Measurements from ENCODE around the gene NFAM1.

DNA sequence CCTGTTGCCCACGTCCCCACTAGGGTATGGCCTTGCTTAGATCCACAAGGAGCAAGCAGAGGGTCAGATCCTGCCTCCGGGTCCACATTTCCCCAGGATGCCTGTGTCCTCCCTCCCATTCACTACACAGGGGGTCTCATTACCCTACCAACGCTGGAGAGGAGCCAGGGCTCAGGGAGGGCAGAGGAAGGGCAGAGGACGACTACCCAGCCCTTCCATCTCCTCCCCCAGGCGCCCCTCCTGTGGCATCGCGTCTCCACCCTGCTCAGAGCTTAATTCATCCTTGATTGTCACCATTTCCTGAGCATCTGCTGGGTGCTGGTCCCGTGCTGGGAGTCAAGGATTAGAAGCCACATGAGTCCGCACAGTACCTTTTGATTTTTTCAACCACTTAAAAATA lies 5.0 kb downstream of the NFAM1 start:
- TF ChIP-seq POLR2AphosphoS5 (IDR thresholded peaks at IDR 0.05; ENCODE audit: low read depth, low read length) (no peak), YY1 (IDR thresholded peaks at IDR 0.05; ENCODE audit: low read depth) (no peak), CTCF (IDR thresholded peaks at IDR 0.05) (no peak), EP300 (IDR thresholded peaks at IDR 0.05; ENCODE audit: borderline replicate concordance in 1 of 2, low read depth in 1 of 2, low read length in 1 of 2) (no peak), RFX5 (IDR thresholded peaks at IDR 0.05; ENCODE audit: low read length) (no peak), SIN3A (IDR thresholded peaks at IDR 0.05; ENCODE audit: borderline replicate concordance, low read depth, low read length) (no peak)

All from SK-N-SH (cell line).